Ascending aorta (tissue), 2 donors: ENCODE measurements around the gene TBC1D8. TPM values are rescaled to one million over a fixed set of nuclear protein-coding genes. Genes with fewer than 3 reads are reported as not detected.

ENCODE experiments used
- DNase-seq, 2 donors: peaks; one replicate each; pipeline ENCODE4 v3.0.0-alpha.2; 2019; ENCODE audit warnings: low spot score in 2 of 2
- H3K27ac ChIP-seq, 2 donors: fragments of 200-600 bp; sonication (generic); one replicate each; pipeline ENCODE4 v1.5.1; 2016 to 2017; ENCODE audit warnings: mild to moderate bottlenecking in 1 of 2
- H3K27me3 ChIP-seq: fragments of 200-600 bp; sonication (generic); one replicate; pipeline ENCODE4 v1.5.1; 2017
- H3K36me3 ChIP-seq, 2 donors: fragments of 200-600 bp; sonication (generic); one replicate each; pipeline ENCODE4 v1.5.1; 2016
- H3K4me1 ChIP-seq, 2 donors: fragments of 200-600 bp; sonication (generic); one replicate each; pipeline ENCODE4 v1.5.1; 2016 to 2017; ENCODE audit warnings: mild to moderate bottlenecking in 1 of 2
- H3K4me3 ChIP-seq, 2 donors: fragments of 200-600 bp; sonication (generic); one replicate each; pipeline ENCODE4 v1.5.1; 2016 to 2017; ENCODE audit warnings: mild to moderate bottlenecking in 1 of 2
- H3K9me3 ChIP-seq, 2 donors: fragments of 200-600 bp; sonication (generic); one replicate each; pipeline ENCODE4 v1.5.1; 2016
- CTCF ChIP-seq, 3 experiments: fragments of 200-600 bp in 2 of 3; fragments of 450-650 bp in 1 of 3; sonication (generic) in 2 of 3; IDR thresholded peaks; one replicate each; pipeline ENCODE4 v1.5.1; 2016 to 2019; ENCODE audit warnings: antibody characterized with exemption in 3 of 3, mild to moderate bottlenecking in 1 of 3, moderate library complexity in 1 of 3
- intact Hi-C: fragments of 100-400 bp; cut with DNase I; formaldehyde crosslinking; loops from one replicate; pipeline ENCODE4 v1.15.1; 2023
- total RNA-seq: library from RNA; depleted of rRNA; stranded (reverse); fragments of >200 nt; gene quantifications from one replicate; pipeline ENCODE4 v1.1.0, GENCODE V29; 2016

TBC1D8 gene
- total RNA-seq, 1 donor from 2014 or later, result 17.8 TPM

- H3K9me3 ChIP-seq, result no peaks in the 10 kb centered on the region
- H3K27ac ChIP-seq, result no peak overlapping the region
- H3K27me3 ChIP-seq, result no peaks in the 10 kb centered on the region
- peak in 1 of 2 donors; percentile 33 for DNase-seq
- intact Hi-C loops, result no loop called here
- peaks cover 10 to 29% of the 10 kb centered on the region in 2 donors for H3K36me3 ChIP-seq
- no peaks in the 10 kb centered on the region for H3K4me1 ChIP-seq
- no peak for TF ChIP-seq CTCF (IDR thresholded peaks at IDR 0.05)
- H3K4me3 ChIP-seq, result no peak overlapping the region
These were observed 161.0 kb downstream of the TBC1D8 start for GRCh38 chr2:100990166-100990565.

GRCh38 chr2:100989666-100990065, 161.5 kb downstream of the TBC1D8 start:
- Histone ChIP-seq H3K27me3 (no peaks in the 10 kb centered on the region), H3K4me3 (no peak overlapping the region), H3K36me3 (peaks cover 8 to 27% of the 10 kb centered on the region in 2 donors), H3K9me3 (no peaks in the 10 kb centered on the region), H3K27ac (no peak overlapping the region), H3K4me1 (peaks cover 0 to under 1% of the 10 kb centered on the region in 2 donors)
- DNase-seq, result peak in 1 of 2 donors; percentile 48
- no peak for TF ChIP-seq CTCF (IDR thresholded peaks at IDR 0.05)
- intact Hi-C loops, result no loop called here

GRCh38 chr2:100988630-100989417, 162.4 kb downstream of the TBC1D8 start:
- Histone ChIP-seq H3K4me1 (peaks cover 5 to 8% of the 10 kb centered on the region in 2 donors), H3K36me3 (peaks cover 3 to 19% of the 10 kb centered on the region in 2 donors), H3K4me3 (no peak overlapping the region), H3K27me3 (no peaks in the 10 kb centered on the region), H3K9me3 (no peaks in the 10 kb centered on the region), H3K27ac (no peak overlapping the region)
- no peak for TF ChIP-seq CTCF (IDR thresholded peaks at IDR 0.05)
- intact Hi-C loops, result no loop called here
- peak in 1 of 2 donors; percentile 37 for DNase-seq

- H3K9me3 ChIP-seq, result no peaks in the 10 kb centered on the region
- intact Hi-C loops, result no loop called here
- no peak overlapping the region for H3K27ac ChIP-seq
- H3K4me1 ChIP-seq, result peaks cover 5 to 12% of the 10 kb centered on the region in 2 donors
- no peak overlapping the region for H3K4me3 ChIP-seq
- H3K36me3 ChIP-seq, result peaks cover 0 to 13% of the 10 kb centered on the region in 2 donors
- no peak for TF ChIP-seq CTCF (IDR thresholded peaks at IDR 0.05)
- peak in 1 of 2 donors; percentile 59 for DNase-seq
- no peaks in the 10 kb centered on the region for H3K27me3 ChIP-seq
These were observed 163.2 kb downstream of the TBC1D8 start for GRCh38 chr2:100987974-100988373.

- H3K27me3 ChIP-seq, result no peaks in the 10 kb centered on the region
- H3K36me3 ChIP-seq, result peaks cover 0 to 16% of the 10 kb centered on the region in 2 donors
- peaks cover 5 to 12% of the 10 kb centered on the region in 2 donors for H3K4me1 ChIP-seq
- no peak overlapping the region for H3K27ac ChIP-seq
- DNase-seq, result no peak
- intact Hi-C loops, result no loop called here
- H3K9me3 ChIP-seq, result no peaks in the 10 kb centered on the region
- no peak for TF ChIP-seq CTCF (IDR thresholded peaks at IDR 0.05)
- no peak overlapping the region for H3K4me3 ChIP-seq
These were observed 163.6 kb downstream of the TBC1D8 start for GRCh38 chr2:100987536-100987935.
